GM18861 (cell line): ENCODE results near the gene PARD6B.

Experiments used
- ATAC-seq: cut with Tn5 transposase; IDR thresholded peaks from one replicate; pipeline ENCODE4 v1.9.1; 2021; ENCODE audit not compliant: unreplicated experiment

PARD6B gene

GRCh38 chr20:50722424-50723155, 8.8 kb upstream of the PARD6B start:
- no peak for ATAC-seq

DNA sequence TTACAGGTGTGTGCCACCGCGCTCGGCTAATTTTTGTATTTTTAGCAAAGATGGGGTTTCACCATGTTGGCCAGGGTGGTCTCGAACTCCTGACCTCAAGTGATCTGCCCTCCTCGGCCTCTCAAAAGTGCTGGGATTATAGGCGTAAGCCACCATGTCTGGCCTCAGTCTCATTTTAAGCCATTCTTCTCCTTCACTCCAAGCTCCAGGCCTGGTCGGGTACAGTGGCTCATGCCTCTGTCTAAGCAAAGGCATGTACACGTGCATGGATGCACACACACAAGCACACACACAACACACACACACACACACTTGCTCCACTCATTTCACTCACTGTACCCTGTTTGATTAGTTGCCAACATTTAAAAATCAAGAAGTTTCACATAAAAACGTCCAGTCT, 7.7 kb upstream of the PARD6B start:
- no peak for ATAC-seq

- ATAC-seq: no peak
These were observed 7.2 kb upstream of the PARD6B start for GRCh38 chr20:50724112-50724725.

DNA sequence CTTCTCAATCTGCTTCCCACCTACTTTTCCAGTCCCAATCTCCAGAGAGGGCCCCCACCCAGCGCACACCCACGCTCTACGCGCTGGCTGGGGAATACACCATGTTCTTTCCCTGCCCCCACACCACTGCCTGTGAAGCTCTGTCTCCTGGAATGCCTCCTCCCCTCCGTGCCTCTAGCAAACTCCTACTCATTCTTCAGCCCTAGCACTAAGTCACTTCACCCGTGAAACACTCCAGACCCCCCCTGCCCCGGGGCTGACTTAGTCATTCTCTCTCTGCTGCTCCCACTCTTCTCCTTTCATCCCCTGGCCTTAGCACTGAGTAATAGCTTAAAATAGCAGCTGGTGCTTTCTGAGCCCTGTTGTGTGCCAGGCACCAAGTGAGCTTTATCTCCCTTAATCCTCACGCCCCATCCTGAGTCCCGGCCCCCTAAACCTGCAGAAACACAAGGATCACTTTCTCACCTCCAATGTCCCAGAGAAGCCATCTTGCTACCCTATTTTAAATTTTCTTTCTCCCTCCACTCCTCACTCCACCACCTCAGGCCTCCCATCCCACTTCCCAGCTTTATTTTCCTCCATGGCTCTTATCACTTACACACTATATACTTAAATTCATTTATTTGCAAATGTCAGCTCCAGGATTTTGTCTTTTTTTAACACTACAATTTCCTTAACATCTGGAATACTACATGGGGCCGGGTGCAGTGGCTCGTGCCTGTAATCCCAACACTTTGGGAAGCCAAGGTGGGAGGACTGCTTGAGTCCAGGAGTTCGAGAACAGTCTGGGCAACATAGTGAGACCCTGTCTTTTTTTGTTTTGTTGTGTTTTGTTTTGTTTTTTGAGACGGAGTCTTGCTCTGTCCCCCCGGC, 6.3 kb upstream of the PARD6B start:
- no peak for ATAC-seq

- ATAC-seq: no peak
These were observed 5.7 kb upstream of the PARD6B start for GRCh38 chr20:50725724-50726005.

DNA sequence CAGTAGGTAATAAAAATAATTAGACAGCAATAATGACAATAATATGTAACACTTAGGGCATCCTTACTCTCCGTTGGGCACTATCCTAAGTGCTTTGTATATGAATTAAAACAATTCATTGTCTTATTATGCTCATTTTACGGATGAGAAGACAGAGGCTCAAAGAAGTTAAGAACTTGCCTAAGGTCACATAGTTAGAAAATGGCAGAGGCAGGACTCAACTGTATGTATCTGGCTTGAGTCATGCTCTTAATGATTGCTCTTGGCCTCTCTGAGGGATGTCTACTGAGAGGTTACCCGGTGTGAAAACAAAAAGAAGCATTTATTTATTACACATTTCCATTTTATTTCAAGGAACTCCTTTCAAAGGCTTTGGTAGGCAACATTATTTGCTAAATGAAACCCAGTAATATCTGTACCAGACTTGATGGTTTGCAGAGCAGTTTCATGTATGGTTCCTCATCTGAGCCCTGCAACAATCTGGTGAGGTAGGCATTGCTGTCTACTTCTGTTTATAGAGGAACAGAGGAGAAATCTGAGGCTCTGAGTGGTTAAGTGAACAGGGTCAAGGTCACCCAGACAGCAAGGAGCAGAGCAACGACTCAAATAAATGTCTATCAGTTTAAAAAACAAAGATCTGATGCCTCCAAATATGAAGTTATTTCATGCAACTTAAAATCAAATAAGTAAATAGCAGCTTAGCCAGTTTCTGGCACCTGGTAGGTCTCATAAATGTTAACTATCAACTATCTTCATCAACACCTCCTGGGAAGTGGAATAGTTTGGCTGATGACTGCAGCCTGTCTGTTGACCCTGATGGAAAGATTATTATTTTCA, 4.2 kb upstream of the PARD6B start:
- ATAC-seq: no peak

DNA sequence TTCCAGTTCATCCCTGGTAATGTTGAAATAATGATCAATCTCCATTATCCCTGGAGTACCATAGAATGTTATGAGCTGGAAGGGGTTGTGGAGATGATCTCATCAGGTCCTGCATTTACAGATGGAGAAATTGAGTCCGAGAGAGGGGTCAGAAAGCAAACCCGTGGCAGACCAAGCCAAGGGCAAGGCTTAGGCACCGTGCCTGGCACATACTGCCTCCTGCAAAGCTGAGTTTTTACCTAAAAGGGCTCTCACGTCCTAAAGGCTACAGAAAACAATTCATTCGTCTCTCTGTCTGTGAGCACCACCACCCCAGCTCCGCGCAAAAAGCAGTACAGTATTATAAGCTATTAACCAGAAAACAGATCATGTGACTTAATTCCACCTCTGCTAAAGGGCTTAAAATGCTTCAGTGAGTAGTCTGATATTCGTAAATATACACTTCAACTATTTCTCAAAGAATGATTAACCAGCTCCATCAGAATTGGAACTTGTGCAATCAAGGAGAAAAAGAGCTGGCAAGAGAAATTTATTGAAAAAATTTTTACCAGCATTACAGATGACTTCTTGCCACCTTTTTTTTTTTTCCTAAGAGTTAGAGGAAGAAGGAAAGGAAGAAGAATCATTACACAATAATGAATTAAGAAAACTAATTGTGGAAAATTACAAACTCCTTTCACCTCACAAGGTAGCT, 3.4 kb upstream of the PARD6B start:
- no peak for ATAC-seq

DNA sequence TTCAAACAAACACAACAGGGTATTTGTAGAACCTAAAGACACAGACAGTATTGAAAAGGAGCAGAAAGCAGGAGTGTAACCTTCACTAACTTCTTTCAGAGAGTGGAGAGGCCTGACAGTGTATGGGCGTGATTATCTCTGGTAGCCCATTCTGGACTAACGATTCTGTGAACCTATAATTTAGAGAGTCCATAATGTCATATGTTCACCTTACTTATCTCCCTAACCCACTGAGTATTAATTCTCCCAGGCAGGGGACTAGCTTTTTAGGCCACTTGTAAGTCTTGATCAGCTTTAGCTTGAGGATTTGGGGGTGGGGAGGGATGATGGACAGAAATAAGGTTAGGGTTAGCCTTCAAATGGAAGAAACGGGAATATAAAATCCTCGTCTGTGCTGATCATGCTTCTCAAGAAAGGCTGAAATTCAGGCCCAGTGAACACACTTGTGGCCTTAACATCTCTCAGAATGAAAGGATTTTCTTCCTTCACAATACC, 2.8 kb upstream of the PARD6B start:
- ATAC-seq: no peak

- no peak for ATAC-seq
These were observed 2.2 kb upstream of the PARD6B start for GRCh38 chr20:50728981-50729874.

GRCh38 chr20:50729901-50730764, 1.2 kb upstream of the PARD6B start:
- ATAC-seq: no peak

GRCh38 chr20:50730765-50731054, 670 bp upstream of the PARD6B start:
- ATAC-seq: no peak

DNA sequence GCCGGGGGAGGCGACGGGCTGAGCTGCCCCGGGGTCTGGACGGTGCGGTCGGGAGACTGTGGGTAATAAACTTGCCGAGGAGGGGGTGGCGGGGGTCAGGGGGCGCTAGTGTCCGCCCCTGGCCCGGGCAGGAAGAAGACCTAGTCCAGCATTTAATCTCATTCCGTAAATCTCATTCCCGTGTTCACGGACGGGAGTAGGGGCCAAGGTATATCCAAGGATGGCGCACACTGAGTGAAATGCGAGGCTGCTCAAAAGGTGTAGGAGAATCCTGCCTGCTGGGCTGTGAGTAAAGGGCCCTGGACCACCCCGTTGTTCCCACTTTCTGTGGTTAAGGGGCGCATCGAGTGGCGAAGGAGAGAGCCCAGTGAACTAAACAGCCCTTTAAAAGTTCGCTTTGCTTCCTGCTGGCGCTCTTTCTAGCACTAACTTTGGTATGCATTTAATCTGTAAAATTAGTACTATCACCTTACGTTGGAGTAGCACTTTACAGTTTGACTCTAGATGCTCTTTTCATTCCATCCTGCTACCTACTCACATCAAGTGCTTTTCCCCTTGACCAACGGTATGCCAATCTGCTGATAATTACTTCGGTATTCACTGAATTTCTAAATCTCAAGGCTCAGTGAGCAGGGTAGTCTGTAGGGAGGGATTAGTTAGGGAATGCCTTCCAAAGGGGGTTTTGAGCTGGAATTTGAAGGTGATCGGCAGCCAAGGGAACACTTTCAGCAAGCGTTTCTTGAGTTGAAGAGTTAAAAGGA, 730 bp downstream of the PARD6B start:
- no peak for ATAC-seq

- ATAC-seq: no peak
These were observed 2.4 kb downstream of the PARD6B start for GRCh38 chr20:50733644-50734349.

GRCh38 chr20:50734730-50735679, 3.6 kb downstream of the PARD6B start:
- ATAC-seq: no peak

- no peak for ATAC-seq
These were observed 4.4 kb downstream of the PARD6B start for GRCh38 chr20:50735813-50736212.

- ATAC-seq: no peak
These were observed 6.0 kb downstream of the PARD6B start for GRCh38 chr20:50737352-50737751.
